PFSK-1 (cell line): Measurements from ENCODE around the gene CAPG.

ENCODE experiments used
- FOXP2 ChIP-seq: optimal IDR thresholded peaks from 2 replicates; pipeline ENCODE3; 2011; ENCODE audit warnings: borderline replicate concordance, control low read depth, inconsistent platforms; ENCODE audit not compliant: insufficient read depth; ENCODE audit errors: extremely low read length, extremely low read depth
- POLR2AphosphoS5 ChIP-seq: IDR thresholded peaks from 2 replicates; pipeline ENCODE4 v1.6.1; 2012; ENCODE audit warnings: low read depth, mild to moderate bottlenecking, control low read depth, low read length, moderate library complexity
- SIN3A ChIP-seq: IDR thresholded peaks from 2 replicates; pipeline ENCODE4 v1.6.1; 2012; ENCODE audit warnings: mild to moderate bottlenecking, low read length, moderate library complexity, borderline replicate concordance; ENCODE audit not compliant: insufficient read depth
- TAF1 ChIP-seq: IDR thresholded peaks from 2 replicates; pipeline ENCODE4 v1.6.1; 2012; ENCODE audit warnings: low read length, control low read depth, borderline replicate concordance; ENCODE audit not compliant: insufficient read depth
- TF ChIP-seq, protein P1 (sequence below), 2 experiments: IDR thresholded peaks; 2 replicates each; pipeline versions ENCODE4 v1.6.1 to v1.8.0; 2011 to 2012; ENCODE audit warnings: low read depth in 2 of 2, low read length in 2 of 2, control low read depth in 1 of 2, inconsistent platforms in 1 of 2, mild to moderate bottlenecking in 1 of 2, moderate library complexity in 1 of 2; ENCODE audit not compliant: insufficient read depth in 1 of 2

Gene CAPG

DNA sequence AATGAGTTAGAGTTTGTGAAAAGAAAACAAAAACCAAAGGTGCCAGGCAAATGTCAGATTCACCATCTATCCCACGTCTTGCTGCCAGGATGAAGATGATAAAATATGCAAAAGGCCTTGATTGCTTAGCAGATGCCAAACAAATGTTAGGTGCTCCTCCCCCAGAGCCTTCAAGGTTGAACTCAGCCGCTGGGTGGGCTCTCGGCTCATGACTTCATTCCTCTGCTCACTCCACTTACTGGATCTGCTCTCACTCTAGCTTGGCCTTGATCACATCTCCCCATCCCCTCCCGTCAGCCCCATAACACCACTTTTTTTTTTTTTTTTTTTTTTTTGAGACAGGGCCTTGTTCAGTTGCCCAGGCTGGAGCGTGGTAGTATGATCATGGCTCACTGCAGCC, 46.9 kb upstream of the CAPG start:
- TF ChIP-seq, protein P1, sequence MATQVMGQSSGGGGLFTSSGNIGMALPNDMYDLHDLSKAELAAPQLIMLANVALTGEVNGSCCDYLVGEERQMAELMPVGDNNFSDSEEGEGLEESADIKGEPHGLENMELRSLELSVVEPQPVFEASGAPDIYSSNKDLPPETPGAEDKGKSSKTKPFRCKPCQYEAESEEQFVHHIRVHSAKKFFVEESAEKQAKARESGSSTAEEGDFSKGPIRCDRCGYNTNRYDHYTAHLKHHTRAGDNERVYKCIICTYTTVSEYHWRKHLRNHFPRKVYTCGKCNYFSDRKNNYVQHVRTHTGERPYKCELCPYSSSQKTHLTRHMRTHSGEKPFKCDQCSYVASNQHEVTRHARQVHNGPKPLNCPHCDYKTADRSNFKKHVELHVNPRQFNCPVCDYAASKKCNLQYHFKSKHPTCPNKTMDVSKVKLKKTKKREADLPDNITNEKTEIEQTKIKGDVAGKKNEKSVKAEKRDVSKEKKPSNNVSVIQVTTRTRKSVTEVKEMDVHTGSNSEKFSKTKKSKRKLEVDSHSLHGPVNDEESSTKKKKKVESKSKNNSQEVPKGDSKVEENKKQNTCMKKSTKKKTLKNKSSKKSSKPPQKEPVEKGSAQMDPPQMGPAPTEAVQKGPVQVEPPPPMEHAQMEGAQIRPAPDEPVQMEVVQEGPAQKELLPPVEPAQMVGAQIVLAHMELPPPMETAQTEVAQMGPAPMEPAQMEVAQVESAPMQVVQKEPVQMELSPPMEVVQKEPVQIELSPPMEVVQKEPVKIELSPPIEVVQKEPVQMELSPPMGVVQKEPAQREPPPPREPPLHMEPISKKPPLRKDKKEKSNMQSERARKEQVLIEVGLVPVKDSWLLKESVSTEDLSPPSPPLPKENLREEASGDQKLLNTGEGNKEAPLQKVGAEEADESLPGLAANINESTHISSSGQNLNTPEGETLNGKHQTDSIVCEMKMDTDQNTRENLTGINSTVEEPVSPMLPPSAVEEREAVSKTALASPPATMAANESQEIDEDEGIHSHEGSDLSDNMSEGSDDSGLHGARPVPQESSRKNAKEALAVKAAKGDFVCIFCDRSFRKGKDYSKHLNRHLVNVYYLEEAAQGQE (IDR thresholded peaks at IDR 0.05; ENCODE audit: insufficient read depth in 1 of 2, low read depth in 2 of 2, low read length in 2 of 2), result no peak
- no peak for TF ChIP-seq SIN3A
- TF ChIP-seq FOXP2, result no peak
- no peak for TF ChIP-seq TAF1
- TF ChIP-seq POLR2AphosphoS5, result no peak

DNA sequence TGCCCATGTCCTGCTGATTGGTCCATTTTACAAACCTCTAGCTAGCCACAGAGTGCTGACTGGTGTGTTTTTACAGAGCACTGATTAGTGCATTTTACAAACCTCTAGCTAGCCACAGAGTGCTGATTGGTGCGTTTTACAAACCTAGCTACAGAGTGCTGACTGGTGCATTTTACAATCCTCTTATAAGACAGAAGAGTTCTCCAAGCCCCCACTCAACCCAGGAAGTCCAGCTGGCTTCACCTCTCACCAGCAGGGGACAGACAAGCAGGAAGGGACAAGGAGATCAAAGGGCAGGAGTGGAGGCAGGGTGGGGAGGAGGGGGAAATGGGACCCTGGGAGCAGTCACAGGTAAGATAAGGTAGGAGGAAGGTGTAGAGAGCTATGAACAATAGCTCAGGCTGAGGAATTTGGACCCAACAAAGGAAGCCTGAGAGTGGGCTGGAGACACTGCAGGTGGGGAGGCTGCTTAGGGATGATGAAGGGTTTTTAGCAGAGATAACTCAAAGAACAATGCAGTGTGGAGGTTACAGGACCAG, 45.5 kb upstream of the CAPG start:
- TF ChIP-seq FOXP2 (no peak), TAF1 (no peak), SIN3A (no peak), POLR2AphosphoS5 (no peak)
- TF ChIP-seq, protein P1 (IDR thresholded peaks at IDR 0.05; ENCODE audit: insufficient read depth in 1 of 2, low read depth in 2 of 2, low read length in 2 of 2), result no peak

DNA sequence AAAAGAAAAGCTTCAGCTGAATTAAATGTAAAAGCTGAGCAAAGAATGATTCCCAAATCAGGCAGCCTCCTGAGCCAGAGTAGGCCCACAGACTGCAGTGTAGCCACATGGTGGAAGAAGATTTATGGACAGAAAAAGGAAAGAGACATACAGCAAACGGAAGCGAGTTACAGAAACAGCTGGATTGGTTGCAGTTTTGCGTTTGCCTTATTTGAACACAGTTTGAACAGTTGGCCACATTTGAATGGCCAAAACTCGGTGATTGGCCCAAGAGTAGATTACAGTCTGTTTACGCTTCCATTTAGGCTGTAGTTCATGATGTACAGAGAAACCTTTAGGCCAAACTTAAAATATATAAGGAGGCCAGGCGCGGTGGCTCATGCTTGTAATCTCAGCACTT, 43.4 kb upstream of the CAPG start:
- TF ChIP-seq SIN3A, result no peak
- no peak for TF ChIP-seq TAF1
- TF ChIP-seq FOXP2, result no peak
- no peak for TF ChIP-seq POLR2AphosphoS5
- TF ChIP-seq, protein P1 (IDR thresholded peaks at IDR 0.05; ENCODE audit: insufficient read depth in 1 of 2, low read depth in 2 of 2, low read length in 2 of 2), result no peak

DNA sequence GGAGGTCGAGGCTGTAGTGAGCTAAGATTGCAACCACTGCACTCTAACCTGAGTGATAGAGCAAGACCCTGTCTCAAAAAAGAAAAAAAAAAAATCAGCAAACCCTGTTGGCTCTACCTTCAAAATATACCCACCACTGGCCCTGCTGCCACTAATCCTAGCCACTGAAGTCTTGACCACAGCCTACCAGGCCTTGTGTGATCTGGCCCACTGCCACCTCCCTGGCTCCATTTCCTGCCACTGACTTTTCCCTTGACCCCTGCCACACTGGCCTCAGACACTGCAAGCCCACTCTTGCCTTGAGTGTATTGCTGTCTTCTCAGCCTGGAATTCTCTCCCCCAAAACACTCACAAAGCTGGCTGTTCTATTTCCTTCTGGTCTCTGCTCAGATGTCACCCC, 42.1 kb upstream of the CAPG start:
- no peak for TF ChIP-seq SIN3A
- TF ChIP-seq FOXP2, result no peak
- TF ChIP-seq POLR2AphosphoS5, result no peak
- no peak for TF ChIP-seq TAF1
- TF ChIP-seq, protein P1 (IDR thresholded peaks at IDR 0.05; ENCODE audit: insufficient read depth in 1 of 2, low read depth in 2 of 2, low read length in 2 of 2), result no peak

DNA sequence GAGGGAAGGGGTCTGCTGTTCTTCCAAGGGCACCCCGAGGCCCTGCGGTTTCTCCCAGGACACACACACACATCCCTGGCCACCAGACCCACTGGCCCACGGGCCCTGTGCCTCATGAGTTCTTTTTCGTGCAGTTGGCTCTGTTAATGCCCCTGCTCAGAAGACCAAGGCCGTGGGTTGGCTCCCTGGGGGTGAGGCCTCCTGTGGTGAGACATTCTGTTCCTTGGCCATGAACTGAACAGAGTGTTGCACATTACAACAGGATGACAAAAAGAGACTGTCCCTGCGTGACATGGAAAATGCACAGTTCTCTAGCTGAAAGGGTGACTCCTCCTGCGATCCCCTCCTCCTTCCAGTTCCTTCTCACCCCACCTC, 39.0 kb upstream of the CAPG start:
- TF ChIP-seq FOXP2, result no peak
- TF ChIP-seq TAF1, result no peak
- no peak for TF ChIP-seq SIN3A
- TF ChIP-seq, protein P1 (IDR thresholded peaks at IDR 0.05; ENCODE audit: insufficient read depth in 1 of 2, low read depth in 2 of 2, low read length in 2 of 2), result no peak
- no peak for TF ChIP-seq POLR2AphosphoS5
